Measurements from ENCODE around the gene LRRC42. TPM values are rescaled to one million over a fixed set of nuclear protein-coding genes. Genes with fewer than 3 reads are reported as not detected.

LRRC42 gene
- total RNA-seq, 3 donors from 2014 or later: 11.2 to 20.0 (median 17.7) TPM

DNA sequence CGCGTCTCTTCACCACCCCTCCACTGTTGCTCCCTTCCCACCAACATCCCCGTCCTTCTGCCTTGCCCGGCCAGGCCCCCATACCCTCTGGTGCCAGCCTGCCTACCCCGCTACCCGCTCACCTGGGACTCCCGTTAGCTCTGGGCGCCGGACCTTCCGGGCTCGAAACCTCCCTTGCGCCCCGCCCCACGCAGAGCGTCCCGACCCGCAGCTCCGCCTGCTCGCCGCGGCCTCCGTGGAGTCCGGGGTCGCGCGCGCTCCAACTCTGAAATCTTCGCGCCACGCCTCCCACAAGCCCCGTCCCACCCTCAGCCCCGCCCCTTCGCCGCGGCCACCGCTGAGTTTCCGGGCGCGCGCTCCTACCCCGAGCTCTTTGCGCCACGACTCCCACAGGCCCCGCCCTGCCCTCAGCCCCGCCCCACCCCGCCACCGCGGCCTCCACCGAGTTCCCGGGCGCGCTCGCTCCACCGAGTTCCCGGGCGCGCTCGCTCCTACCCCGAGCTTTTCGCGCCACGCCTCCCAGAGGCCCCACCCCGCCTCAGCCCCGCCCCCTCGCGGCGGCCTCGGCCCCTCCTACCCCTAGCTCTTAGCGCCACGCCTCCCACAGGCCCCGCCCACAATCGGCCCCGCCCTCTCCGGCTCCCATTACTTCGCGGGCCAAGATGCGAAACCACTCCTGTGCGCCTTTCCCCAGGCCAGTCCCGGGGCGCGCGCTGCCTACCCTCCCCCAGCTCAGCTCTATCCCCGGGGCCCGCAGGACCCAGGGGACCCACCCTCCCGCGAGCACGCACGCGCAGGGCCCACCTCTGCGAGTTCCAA lies 508 bp upstream of the LRRC42 start, which contains the start of gene IFT25:
Gene IFT25, minus strand, starts transcription at position 267 of the 819 bp plus-strand sequence. CDS start 5,617 bp downstream, outside the sequence.
- Histone ChIP-seq H3K4me1 (no peaks in the 10 kb centered on the region), H3K36me3 (no peaks in the 10 kb centered on the region), H3K27ac (peak within 1 kb of the TSS; percentile 83 to 93), H3K4me3 (peak within 1 kb of the TSS; percentile 65 to 78 (median 68)), H3K27me3 (no peaks in the 10 kb centered on the region), H3K9me3 (no peaks in the 10 kb centered on the region)
- peak; percentile 96 to 99 for DNase-seq (ENCODE audit: low spot score in 2 of 2)
- no peak for TF ChIP-seq CTCF (IDR thresholded peaks at IDR 0.05)
- TF ChIP-seq POLR2A (IDR thresholded peaks at IDR 0.05): peak; percentile 38
- TF ChIP-seq POLR2AphosphoS5 (IDR thresholded peaks at IDR 0.05): peak; percentile 44 to 78 (median 46)
- intact Hi-C loops (cut with DNase I; ENCODE audit: low total_unique reads): loop anchor here (2.0 kb wide), 1 partner anchor 57 kb away; the partner anchor contains the start of gene YIPF1

DNA sequence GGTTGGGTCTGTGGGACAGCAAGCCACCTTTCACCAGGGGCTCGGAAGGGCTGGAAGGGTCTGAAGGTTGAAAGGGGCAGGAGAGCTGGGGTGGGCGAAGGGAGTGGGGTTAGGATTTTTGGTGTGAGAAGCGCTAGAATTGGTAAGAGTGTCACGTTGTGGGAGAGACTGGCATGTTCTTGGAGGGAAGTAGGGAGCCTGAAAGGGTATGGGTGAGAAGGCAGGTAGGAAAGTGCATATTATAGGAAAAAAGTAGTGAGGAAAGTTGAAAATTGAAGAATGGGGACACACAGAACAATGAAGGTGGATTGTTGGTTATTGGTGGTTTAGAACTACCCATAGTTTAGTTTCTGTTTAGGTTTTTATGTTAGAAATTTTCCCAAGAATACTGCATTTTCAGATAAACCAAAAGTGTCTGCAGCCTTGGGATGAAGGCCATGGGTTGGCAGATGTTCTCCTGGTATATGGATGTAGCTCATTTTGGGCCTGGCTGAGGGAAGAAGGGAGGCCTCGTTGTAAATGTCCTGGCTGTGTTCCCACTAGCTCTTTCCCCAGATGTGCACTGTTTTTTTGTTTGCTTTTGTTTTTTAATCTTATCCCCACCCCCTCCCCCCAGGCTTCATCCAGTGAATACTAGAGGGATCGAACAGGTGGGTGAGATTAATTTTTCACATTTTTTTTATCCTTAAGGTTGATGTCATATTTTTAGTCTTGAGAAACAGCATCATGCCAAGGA lies 1.2 kb downstream of the LRRC42 start:
- Histone ChIP-seq H3K4me1 (no peaks in the 10 kb centered on the region), H3K27ac (peak overlapping the region; percentile 83 to 93), H3K27me3 (no peaks in the 10 kb centered on the region), H3K4me3 (peak overlapping the region; percentile 65 to 78 (median 68)), H3K9me3 (no peaks in the 10 kb centered on the region), H3K36me3 (no peaks in the 10 kb centered on the region)
- intact Hi-C loops (cut with DNase I; ENCODE audit: low total_unique reads): loop anchor here (2.0 kb wide), 1 partner anchor 59 kb away; the partner anchor contains the start of gene YIPF1
- DNase-seq (ENCODE audit: low spot score in 2 of 2): no peak
- no peak for TF ChIP-seq POLR2A (IDR thresholded peaks at IDR 0.05)
- no peak for TF ChIP-seq CTCF (IDR thresholded peaks at IDR 0.05)
- no peak for TF ChIP-seq POLR2AphosphoS5 (IDR thresholded peaks at IDR 0.05)

DNA sequence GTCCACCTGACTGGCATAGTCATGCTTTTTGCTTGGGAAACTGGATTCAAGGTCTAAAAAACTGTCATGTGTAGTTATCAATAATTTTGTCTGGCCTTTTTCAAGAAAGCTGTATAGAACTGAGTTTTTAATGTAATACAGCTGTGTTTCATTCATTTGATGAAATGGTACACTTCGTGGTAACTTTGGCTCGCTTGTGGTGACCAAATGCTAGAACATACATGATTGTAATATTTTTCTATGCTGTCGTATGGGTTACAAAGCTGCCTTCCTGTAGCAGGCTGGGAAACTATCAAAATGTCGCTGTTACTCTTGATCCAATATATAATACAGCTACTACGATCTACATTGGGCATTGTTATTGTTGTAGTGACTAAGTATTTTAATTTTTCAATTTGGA lies 2.1 kb downstream of the LRRC42 start:
- no peaks in the 10 kb centered on the region for H3K9me3 ChIP-seq
- intact Hi-C loops (cut with DNase I; ENCODE audit: low total_unique reads): no loop called here
- H3K4me3 ChIP-seq: no peak overlapping the region
- TF ChIP-seq POLR2A (IDR thresholded peaks at IDR 0.05): no peak
- no peak for TF ChIP-seq CTCF (IDR thresholded peaks at IDR 0.05)
- TF ChIP-seq POLR2AphosphoS5 (IDR thresholded peaks at IDR 0.05): no peak
- no peaks in the 10 kb centered on the region for H3K4me1 ChIP-seq
- no peak overlapping the region for H3K27ac ChIP-seq
- DNase-seq (ENCODE audit: low spot score in 2 of 2): no peak
- H3K36me3 ChIP-seq: no peaks in the 10 kb centered on the region
- H3K27me3 ChIP-seq: no peaks in the 10 kb centered on the region

DNA sequence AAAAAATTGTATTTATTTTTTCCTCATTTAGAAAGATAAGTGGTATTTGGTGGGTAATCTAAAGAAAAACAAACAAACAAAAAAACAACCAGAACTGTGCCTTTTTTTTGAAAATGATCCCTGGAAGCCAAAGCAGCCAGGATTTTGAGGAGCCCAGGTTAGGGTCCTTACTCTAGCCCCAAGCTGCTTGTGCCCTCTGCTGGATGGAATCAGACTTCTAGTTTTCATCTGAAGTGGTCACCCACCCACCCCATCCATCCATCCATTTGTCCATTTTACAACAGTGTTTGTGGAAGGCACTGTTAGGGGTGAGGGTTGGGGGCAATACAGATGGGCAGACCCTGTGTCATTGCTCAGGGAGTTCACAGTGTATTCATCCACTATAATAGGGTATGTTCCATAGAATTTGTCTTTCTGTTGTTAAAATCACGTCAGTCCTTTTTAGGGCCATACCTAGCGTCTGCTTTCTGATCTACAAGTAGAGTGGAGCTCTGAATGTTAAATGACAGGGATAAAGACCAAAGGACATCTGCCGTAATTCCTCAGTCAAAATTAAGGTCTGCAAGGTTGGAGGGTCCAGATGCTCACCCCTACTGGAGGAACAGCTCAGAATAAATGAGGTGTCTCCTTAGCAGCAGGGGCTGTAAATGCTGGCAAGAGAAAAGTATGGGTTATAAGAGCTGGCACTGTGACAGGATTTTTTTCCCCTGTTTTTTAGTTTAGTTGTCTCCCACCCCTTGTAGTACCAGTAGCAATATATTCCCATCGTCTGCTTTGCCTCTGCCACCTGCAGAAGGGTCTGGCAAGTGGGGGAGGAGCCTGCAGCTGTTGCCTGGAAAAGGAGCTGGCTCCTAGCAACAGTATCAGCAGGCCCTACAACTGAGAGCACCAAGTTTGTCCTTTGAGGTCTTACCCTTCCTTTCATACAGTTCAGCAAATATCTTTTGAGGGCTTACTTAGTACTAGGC lies 3.2 kb downstream of the LRRC42 start:
- Histone ChIP-seq H3K4me1 (no peaks in the 10 kb centered on the region), H3K27me3 (no peaks in the 10 kb centered on the region), H3K4me3 (no peak overlapping the region), H3K27ac (no peak overlapping the region), H3K9me3 (no peaks in the 10 kb centered on the region), H3K36me3 (no peaks in the 10 kb centered on the region)
- intact Hi-C loops (cut with DNase I; ENCODE audit: low total_unique reads): no loop called here
- no peak for DNase-seq (ENCODE audit: low spot score in 2 of 2)
- TF ChIP-seq CTCF (IDR thresholded peaks at IDR 0.05) (peak in 2 of 3 donors; percentile 34 to 39), POLR2AphosphoS5 (IDR thresholded peaks at IDR 0.05) (no peak)

Measured in breast epithelium (tissue), 4 donors.